ENCODE measurements around the gene MCRS1. TPM values are rescaled to one million over a fixed set of nuclear protein-coding genes. Genes with fewer than 3 reads are reported as not detected.
A peak's percentile ranks its signal among the peaks of the same experiment; 100 is the strongest.

Gene MCRS1
- total and polyA plus RNA-seq, 8 donors = 40.5 to 65.2 (median 52.3) TPM

GRCh38 chr12:49556391-49557186, 11.4 kb downstream of the MCRS1 start:
- Histone ChIP-seq H3K27ac (no peak overlapping the region), H3K4me1 (no peaks in the 10 kb centered on the region), H3K27me3 (peaks cover 0 to 13% of the 10 kb centered on the region in 2 donors), H3K36me3 (peaks cover 0 to 61% of the 10 kb centered on the region in 2 donors), H3K9me3 (no peaks in the 10 kb centered on the region), H3K4me3 (no peak overlapping the region)
- intact Hi-C loops (cut with DNase I) = no loop called here
- no peak for TF ChIP-seq CTCF (IDR thresholded peaks at IDR 0.05)
- peak in 1 of 4 donors; percentile 39 for DNase-seq
- no peak for ATAC-seq

GRCh38 chr12:49555631-49556390, 12.1 kb downstream of the MCRS1 start:
- H3K4me3 ChIP-seq = no peak overlapping the region
- H3K27ac ChIP-seq = no peak overlapping the region
- DNase-seq (peak in 1 of 4 donors; percentile 60), ATAC-seq (no peak)
- H3K9me3 ChIP-seq = no peaks in the 10 kb centered on the region
- peaks cover 0 to 19% of the 10 kb centered on the region in 2 donors for H3K27me3 ChIP-seq
- peaks cover 0 to 53% of the 10 kb centered on the region in 2 donors for H3K36me3 ChIP-seq
- intact Hi-C loops (cut with DNase I) = no loop called here
- H3K4me1 ChIP-seq = no peaks in the 10 kb centered on the region
- no peak for TF ChIP-seq CTCF (IDR thresholded peaks at IDR 0.05)

- ATAC-seq = no peak
- intact Hi-C loops (cut with DNase I) = no loop called here
Observed at GRCh38 chr12:49554266-49554665, 13.7 kb downstream of the MCRS1 start.

GRCh38 chr12:49553512-49554088, 14.3 kb downstream of the MCRS1 start:
- ATAC-seq = peak; percentile 21
- H3K9me3 ChIP-seq = no peaks in the 10 kb centered on the region
- no peak for DNase-seq
- H3K4me1 ChIP-seq = peaks cover 8 to 11% of the 10 kb centered on the region in 2 donors
- intact Hi-C loops (cut with DNase I) = no loop called here
- no peak for TF ChIP-seq CTCF (IDR thresholded peaks at IDR 0.05)
- peaks cover 0 to 31% of the 10 kb centered on the region in 2 donors for H3K36me3 ChIP-seq
- no peak overlapping the region for H3K4me3 ChIP-seq
- no peak overlapping the region for H3K27ac ChIP-seq
- H3K27me3 ChIP-seq = peaks cover 12 to 41% of the 10 kb centered on the region in 2 donors

More at GRCh38 chr12:49554266-49554665, 13.7 kb downstream of the MCRS1 start:
- Histone ChIP-seq H3K36me3 (peaks cover 0 to 38% of the 10 kb centered on the region in 2 donors), H3K4me3 (no peak overlapping the region), H3K27me3 (peaks cover 7 to 34% of the 10 kb centered on the region in 2 donors), H3K9me3 (no peaks in the 10 kb centered on the region), H3K4me1 (peaks cover 2 to 4% of the 10 kb centered on the region in 2 donors), H3K27ac (no peak overlapping the region)
- no peak for TF ChIP-seq CTCF (IDR thresholded peaks at IDR 0.05)
- DNase-seq = peak in 1 of 4 donors; percentile 74

Measured in left lung (tissue), 10 donors.